K562 (cell line): Measurements from ENCODE around the gene RNASEH2A. TPM values are rescaled to one million over a fixed set of nuclear protein-coding genes. Genes with fewer than 3 reads are reported as not detected.

Source experiments
- CBFB ChIP-seq: sonication (generic); formaldehyde crosslinking; IDR thresholded peaks from 2 replicates; pipeline ENCODE4 v1.4.0; 2020; ENCODE audit warnings: mild to moderate bottlenecking, missing genetic modification reagents
- DDX20 ChIP-seq: fragments of 450-650 bp; IDR thresholded peaks from 2 replicates; pipeline ENCODE4 v1.6.1; 2016; ENCODE audit warnings: missing genetic modification characterization, low read depth, mild to moderate bottlenecking, missing compliant biosample characterization, moderate library complexity
- ESRRA ChIP-seq: fragments of 450-650 bp; IDR thresholded peaks from 2 replicates; pipeline ENCODE4 v1.6.1; 2014; ENCODE audit warnings: low read depth, mild to moderate bottlenecking, moderate library complexity, borderline replicate concordance
- HNRNPL ChIP-seq: fragments of 200-400 bp; formaldehyde crosslinking; IDR thresholded peaks from 2 replicates; pipeline ENCODE4 v1.6.1; 2017; ENCODE audit warnings: low read depth, mild to moderate bottlenecking, low read length
- MTF1 ChIP-seq: fragments of 250-450 bp; sonication (Bioruptor Pico); IDR thresholded peaks from 2 replicates; pipeline ENCODE4 v1.9.0; 2021; ENCODE audit warnings: moderate library complexity, mild to moderate bottlenecking, inconsistent platforms, borderline replicate concordance
- STAG1 ChIP-seq: sonication (generic); formaldehyde crosslinking; IDR thresholded peaks from 2 replicates; pipeline ENCODE4 v1.5.0; 2020; ENCODE audit warnings: missing genetic modification reagents, borderline replicate concordance
- TBP ChIP-seq: optimal IDR thresholded peaks from 2 replicates; pipeline ENCODE3; 2011; ENCODE audit warnings: low read depth, low read length, improper control_type of control experiment
- ZBTB17 ChIP-seq: fragments of 450-650 bp; formaldehyde crosslinking; IDR thresholded peaks from 2 replicates; pipeline ENCODE4 v1.4.0; 2020; ENCODE audit warnings: mild to moderate bottlenecking
- ZNF124 ChIP-seq: sonication (generic); formaldehyde crosslinking; IDR thresholded peaks from 2 replicates; pipeline ENCODE4 v1.8.1; 2022; ENCODE audit warnings: missing genetic modification reagents
- ZNF24 ChIP-seq: fragments of 450-650 bp; IDR thresholded peaks from 2 replicates; pipeline ENCODE4 v1.6.1; 2016
- ZNF586 ChIP-seq: fragments of 450-650 bp; formaldehyde crosslinking; conservative IDR thresholded peaks from 2 replicates; pipeline ENCODE4 v1.4.0; 2020; ENCODE audit warnings: mild to moderate bottlenecking, moderate library complexity
- polyA plus RNA-seq, 8 experiments: library from polyadenylated mRNA; depleted of rRNA in 4 of 8; stranded (reverse) in 5 of 8; unstranded in 3 of 8; fragments of >200 nt; fragmentation: Nextera tagmentation in 2 of 8; fragmentation: Illumina TruSeq in 1 of 8; extraction: Ambion mirVana in 2 of 8; extraction: Trizol in 1 of 8; gene quantifications; 2 replicates each; pipeline versions ENCODE4 v1.2.1 to v1.2.3, GENCODE V29; 2011 to 2014; ENCODE audit warnings: inconsistent platforms in 1 of 8, missing spikeins in 1 of 8
- total RNA-seq, 7 experiments: library from RNA; depleted of rRNA in 6 of 7; stranded (reverse); fragments of >200 nt in 6 of 7; fragmentation: Illumina TruSeq in 2 of 7; extraction: Trizol in 2 of 7; gene quantifications; 2 replicates each; pipeline versions ENCODE4 v1.2.1 to v1.2.3, GENCODE V29; 2011 to 2021; ENCODE audit warnings: low replicate concordance in 1 of 7
- TF ChIP-seq, protein P1 (sequence below): fragments of 450-650 bp; formaldehyde crosslinking; IDR thresholded peaks from 2 replicates; pipeline ENCODE4 v1.4.0; 2020; ENCODE audit warnings: mild to moderate bottlenecking, moderate library complexity
- TF ChIP-seq, protein P2 (sequence below): sonication (generic); formaldehyde crosslinking; IDR thresholded peaks from 2 replicates; pipeline ENCODE4 v1.8.1; 2022; ENCODE audit warnings: missing genetic modification reagents
- TF ChIP-seq, protein P3 (sequence below), 2 experiments: fragments of 450-650 bp in 1 of 2; sonication (generic) in 1 of 2; formaldehyde crosslinking in 1 of 2; IDR thresholded peaks; 2 replicates each; pipeline versions ENCODE4 v1.7.1 to v1.9.0; 2016 to 2022; ENCODE audit warnings: inconsistent platforms in 1 of 2, mild to moderate bottlenecking in 1 of 2, missing genetic modification reagents in 1 of 2
- TF ChIP-seq, protein P4 (sequence below): fragments of 250-450 bp; sonication (Bioruptor Pico); IDR thresholded peaks from 2 replicates; pipeline ENCODE4 v1.9.0; 2021; ENCODE audit warnings: mild to moderate bottlenecking

RNASEH2A gene
- total and polyA plus RNA-seq, 9 of the 15 experiments (the other 6 are each of a cell fraction or from before 2014, with no cell fraction given) = 22.3 to 78.0 (median 61.7) TPM

DNA sequence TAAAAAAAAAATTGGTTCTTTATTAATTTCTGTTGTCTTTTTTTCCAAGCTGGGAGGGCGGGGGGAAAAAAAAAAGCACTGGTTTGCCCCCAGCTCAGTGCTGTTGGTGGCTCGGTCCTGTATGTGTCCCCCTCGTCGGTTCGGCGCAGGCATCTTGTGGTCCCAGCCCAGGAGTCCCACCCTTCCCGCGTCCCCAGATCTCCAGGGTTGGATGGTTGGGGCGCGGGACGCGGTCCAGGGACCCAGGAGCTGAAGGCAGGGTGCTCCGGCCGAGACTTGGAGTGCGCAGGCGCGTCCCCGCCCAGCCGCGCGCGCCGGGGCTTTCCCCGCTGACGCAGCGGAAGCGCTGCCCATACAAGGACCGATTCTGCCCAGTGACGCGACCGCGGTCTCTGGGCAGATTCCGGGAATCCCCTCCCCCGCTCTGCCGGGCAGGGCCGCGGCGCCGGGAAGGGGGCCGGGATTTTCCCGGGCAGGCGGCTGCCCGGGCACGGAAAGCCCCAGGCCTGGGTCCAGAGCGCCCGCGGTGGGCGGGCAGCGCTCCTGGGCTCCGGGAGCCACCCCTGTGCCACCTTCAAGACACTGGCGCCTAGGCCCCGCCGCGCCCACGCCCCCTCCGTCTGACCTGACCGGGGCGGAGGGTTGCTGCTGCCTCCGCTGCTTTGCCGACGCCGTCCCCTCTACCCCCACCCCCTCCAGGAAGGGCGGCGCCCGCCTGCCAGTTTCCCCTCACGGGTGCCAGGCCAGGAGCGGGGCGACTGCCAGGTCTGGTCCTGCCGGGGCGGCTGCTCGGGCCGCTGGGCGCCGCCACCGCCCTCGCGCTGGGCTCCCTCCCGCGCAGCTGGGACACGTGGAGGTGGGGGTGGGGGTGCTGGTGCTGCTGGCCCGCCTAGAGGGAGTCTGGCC lies 12.8 kb upstream of the RNASEH2A start (continued):
- no peak for TF ChIP-seq CBFB (CRISPR knock-in tag)
- TF ChIP-seq ZNF24 = no peak
- TF ChIP-seq, protein P1, sequence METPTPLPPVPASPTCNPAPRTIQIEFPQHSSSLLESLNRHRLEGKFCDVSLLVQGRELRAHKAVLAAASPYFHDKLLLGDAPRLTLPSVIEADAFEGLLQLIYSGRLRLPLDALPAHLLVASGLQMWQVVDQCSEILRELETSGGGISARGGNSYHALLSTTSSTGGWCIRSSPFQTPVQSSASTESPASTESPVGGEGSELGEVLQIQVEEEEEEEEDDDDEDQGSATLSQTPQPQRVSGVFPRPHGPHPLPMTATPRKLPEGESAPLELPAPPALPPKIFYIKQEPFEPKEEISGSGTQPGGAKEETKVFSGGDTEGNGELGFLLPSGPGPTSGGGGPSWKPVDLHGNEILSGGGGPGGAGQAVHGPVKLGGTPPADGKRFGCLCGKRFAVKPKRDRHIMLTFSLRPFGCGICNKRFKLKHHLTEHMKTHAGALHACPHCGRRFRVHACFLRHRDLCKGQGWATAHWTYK = peak; percentile 88
- TF ChIP-seq DDX20 (tag) = no peak
- TF ChIP-seq, protein P2, sequence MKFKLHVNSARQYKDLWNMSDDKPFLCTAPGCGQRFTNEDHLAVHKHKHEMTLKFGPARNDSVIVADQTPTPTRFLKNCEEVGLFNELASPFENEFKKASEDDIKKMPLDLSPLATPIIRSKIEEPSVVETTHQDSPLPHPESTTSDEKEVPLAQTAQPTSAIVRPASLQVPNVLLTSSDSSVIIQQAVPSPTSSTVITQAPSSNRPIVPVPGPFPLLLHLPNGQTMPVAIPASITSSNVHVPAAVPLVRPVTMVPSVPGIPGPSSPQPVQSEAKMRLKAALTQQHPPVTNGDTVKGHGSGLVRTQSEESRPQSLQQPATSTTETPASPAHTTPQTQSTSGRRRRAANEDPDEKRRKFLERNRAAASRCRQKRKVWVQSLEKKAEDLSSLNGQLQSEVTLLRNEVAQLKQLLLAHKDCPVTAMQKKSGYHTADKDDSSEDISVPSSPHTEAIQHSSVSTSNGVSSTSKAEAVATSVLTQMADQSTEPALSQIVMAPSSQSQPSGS (CRISPR knock-in tag) = no peak
- TF ChIP-seq MTF1 = no peak
- TF ChIP-seq ZNF586 = 0 out of 2 replicates have a peak, but pooled peaks have one; percentile 16
- TF ChIP-seq, protein P3, sequence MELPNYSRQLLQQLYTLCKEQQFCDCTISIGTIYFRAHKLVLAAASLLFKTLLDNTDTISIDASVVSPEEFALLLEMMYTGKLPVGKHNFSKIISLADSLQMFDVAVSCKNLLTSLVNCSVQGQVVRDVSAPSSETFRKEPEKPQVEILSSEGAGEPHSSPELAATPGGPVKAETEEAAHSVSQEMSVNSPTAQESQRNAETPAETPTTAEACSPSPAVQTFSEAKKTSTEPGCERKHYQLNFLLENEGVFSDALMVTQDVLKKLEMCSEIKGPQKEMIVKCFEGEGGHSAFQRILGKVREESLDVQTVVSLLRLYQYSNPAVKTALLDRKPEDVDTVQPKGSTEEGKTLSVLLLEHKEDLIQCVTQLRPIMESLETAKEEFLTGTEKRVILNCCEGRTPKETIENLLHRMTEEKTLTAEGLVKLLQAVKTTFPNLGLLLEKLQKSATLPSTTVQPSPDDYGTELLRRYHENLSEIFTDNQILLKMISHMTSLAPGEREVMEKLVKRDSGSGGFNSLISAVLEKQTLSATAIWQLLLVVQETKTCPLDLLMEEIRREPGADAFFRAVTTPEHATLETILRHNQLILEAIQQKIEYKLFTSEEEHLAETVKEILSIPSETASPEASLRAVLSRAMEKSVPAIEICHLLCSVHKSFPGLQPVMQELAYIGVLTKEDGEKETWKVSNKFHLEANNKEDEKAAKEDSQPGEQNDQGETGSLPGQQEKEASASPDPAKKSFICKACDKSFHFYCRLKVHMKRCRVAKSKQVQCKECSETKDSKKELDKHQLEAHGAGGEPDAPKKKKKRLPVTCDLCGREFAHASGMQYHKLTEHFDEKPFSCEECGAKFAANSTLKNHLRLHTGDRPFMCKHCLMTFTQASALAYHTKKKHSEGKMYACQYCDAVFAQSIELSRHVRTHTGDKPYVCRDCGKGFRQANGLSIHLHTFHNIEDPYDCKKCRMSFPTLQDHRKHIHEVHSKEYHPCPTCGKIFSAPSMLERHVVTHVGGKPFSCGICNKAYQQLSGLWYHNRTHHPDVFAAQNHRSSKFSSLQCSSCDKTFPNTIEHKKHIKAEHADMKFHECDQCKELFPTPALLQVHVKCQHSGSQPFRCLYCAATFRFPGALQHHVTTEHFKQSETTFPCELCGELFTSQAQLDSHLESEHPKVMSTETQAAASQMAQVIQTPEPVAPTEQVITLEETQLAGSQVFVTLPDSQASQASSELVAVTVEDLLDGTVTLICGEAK (IDR thresholded peaks at IDR 0.05) = no peak
- TF ChIP-seq, protein P3 (CRISPR knock-in tag; IDR thresholded peaks at IDR 0.05) = no peak
- TF ChIP-seq HNRNPL = peak; percentile 100
- no peak for TF ChIP-seq ZNF124 (CRISPR knock-in tag)
- TF ChIP-seq ESRRA = peak; percentile 60; the same call in 1 of the 2 replicates
- TF ChIP-seq STAG1 (CRISPR knock-in tag) = no peak
- TF ChIP-seq, protein P4, sequence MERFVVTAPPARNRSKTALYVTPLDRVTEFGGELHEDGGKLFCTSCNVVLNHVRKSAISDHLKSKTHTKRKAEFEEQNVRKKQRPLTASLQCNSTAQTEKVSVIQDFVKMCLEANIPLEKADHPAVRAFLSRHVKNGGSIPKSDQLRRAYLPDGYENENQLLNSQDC = no peak
- no peak for TF ChIP-seq TBP
- TF ChIP-seq ZBTB17 (CRISPR knock-in tag) = peak; percentile 28; the same call in 1 of the 2 replicates
